Ascending aorta (tissue), 2 donors: ENCODE results near the gene POU2F2. TPM values are rescaled to one million over a fixed set of nuclear protein-coding genes. Genes with fewer than 3 reads are reported as not detected.

ENCODE experiments used
- DNase-seq, 2 donors: peaks; one replicate each; pipeline ENCODE4 v3.0.0-alpha.2; 2019; ENCODE audit warnings: low spot score in 2 of 2
- H3K27ac ChIP-seq, 2 donors: fragments of 200-600 bp; sonication (generic); one replicate each; pipeline ENCODE4 v1.5.1; 2016 to 2017; ENCODE audit warnings: mild to moderate bottlenecking in 1 of 2
- H3K27me3 ChIP-seq: fragments of 200-600 bp; sonication (generic); one replicate; pipeline ENCODE4 v1.5.1; 2017
- H3K36me3 ChIP-seq, 2 donors: fragments of 200-600 bp; sonication (generic); one replicate each; pipeline ENCODE4 v1.5.1; 2016
- H3K4me1 ChIP-seq, 2 donors: fragments of 200-600 bp; sonication (generic); one replicate each; pipeline ENCODE4 v1.5.1; 2016 to 2017; ENCODE audit warnings: mild to moderate bottlenecking in 1 of 2
- H3K4me3 ChIP-seq, 2 donors: fragments of 200-600 bp; sonication (generic); one replicate each; pipeline ENCODE4 v1.5.1; 2016 to 2017; ENCODE audit warnings: mild to moderate bottlenecking in 1 of 2
- H3K9me3 ChIP-seq, 2 donors: fragments of 200-600 bp; sonication (generic); one replicate each; pipeline ENCODE4 v1.5.1; 2016
- CTCF ChIP-seq, 3 experiments: fragments of 200-600 bp in 2 of 3; fragments of 450-650 bp in 1 of 3; sonication (generic) in 2 of 3; IDR thresholded peaks; one replicate each; pipeline ENCODE4 v1.5.1; 2016 to 2019; ENCODE audit warnings: antibody characterized with exemption in 3 of 3, mild to moderate bottlenecking in 1 of 3, moderate library complexity in 1 of 3
- intact Hi-C: fragments of 100-400 bp; cut with DNase I; formaldehyde crosslinking; loops from one replicate; pipeline ENCODE4 v1.15.1; 2023
- total RNA-seq: library from RNA; depleted of rRNA; stranded (reverse); fragments of >200 nt; gene quantifications from one replicate; pipeline ENCODE4 v1.1.0, GENCODE V29; 2016

Gene POU2F2
- total RNA-seq, 1 donor from 2014 or later, result not detected

GRCh38 chr19:42115705-42116104, 16.5 kb downstream of the POU2F2 start:
- intact Hi-C loops, result no loop called here
- DNase-seq, result no peak

GRCh38 chr19:42115219-42115618, 17.0 kb downstream of the POU2F2 start:
- Histone ChIP-seq H3K27ac (no peak overlapping the region), H3K9me3 (no peaks in the 10 kb centered on the region), H3K27me3 (no peaks in the 10 kb centered on the region), H3K36me3 (no peaks in the 10 kb centered on the region), H3K4me3 (no peak overlapping the region), H3K4me1 (peaks cover 5 to 6% of the 10 kb centered on the region in 2 donors)
- intact Hi-C loops, result no loop called here
- no peak for TF ChIP-seq CTCF (IDR thresholded peaks at IDR 0.05)
- no peak for DNase-seq

More at GRCh38 chr19:42115705-42116104, 16.5 kb downstream of the POU2F2 start:
- H3K36me3 ChIP-seq, result no peaks in the 10 kb centered on the region
- TF ChIP-seq CTCF (IDR thresholded peaks at IDR 0.05), result no peak
- H3K4me3 ChIP-seq, result no peak overlapping the region
- H3K9me3 ChIP-seq, result no peaks in the 10 kb centered on the region
- H3K27ac ChIP-seq, result no peak overlapping the region
- H3K27me3 ChIP-seq, result no peaks in the 10 kb centered on the region
- H3K4me1 ChIP-seq, result peaks cover 5 to 6% of the 10 kb centered on the region in 2 donors

GRCh38 chr19:42114412-42114811, 17.8 kb downstream of the POU2F2 start:
- Histone ChIP-seq H3K27me3 (no peaks in the 10 kb centered on the region), H3K4me1 (peaks cover 5 to 6% of the 10 kb centered on the region in 2 donors), H3K9me3 (no peaks in the 10 kb centered on the region), H3K27ac (peak overlapping the region; percentile 22 to 64), H3K36me3 (no peaks in the 10 kb centered on the region), H3K4me3 (no peak overlapping the region)
- DNase-seq, result no peak
- intact Hi-C loops, result no loop called here
- TF ChIP-seq CTCF (IDR thresholded peaks at IDR 0.05), result no peak

- intact Hi-C loops, result no loop called here
- DNase-seq, result peak; percentile 29 to 69
- no peak for TF ChIP-seq CTCF (IDR thresholded peaks at IDR 0.05)
These were observed 18.5 kb downstream of the POU2F2 start for GRCh38 chr19:42113641-42114348.

GRCh38 chr19:42111811-42112210, 20.4 kb downstream of the POU2F2 start:
- no peak for DNase-seq
- no peaks in the 10 kb centered on the region for H3K36me3 ChIP-seq
- H3K27me3 ChIP-seq, result no peaks in the 10 kb centered on the region
- no peaks in the 10 kb centered on the region for H3K9me3 ChIP-seq
- no peak overlapping the region for H3K4me3 ChIP-seq
- no peak overlapping the region for H3K27ac ChIP-seq
- peaks cover 5 to 6% of the 10 kb centered on the region in 2 donors for H3K4me1 ChIP-seq
- intact Hi-C loops, result no loop called here
- no peak for TF ChIP-seq CTCF (IDR thresholded peaks at IDR 0.05)

More at GRCh38 chr19:42113641-42114348, 18.5 kb downstream of the POU2F2 start:
- Histone ChIP-seq H3K27ac (peak overlapping the region; percentile 22 to 64), H3K9me3 (no peaks in the 10 kb centered on the region), H3K27me3 (no peaks in the 10 kb centered on the region), H3K4me1 (peaks cover 5 to 6% of the 10 kb centered on the region in 2 donors), H3K4me3 (no peak overlapping the region), H3K36me3 (no peaks in the 10 kb centered on the region)
